Measurements from ENCODE around the gene GALNT18.

DNA sequence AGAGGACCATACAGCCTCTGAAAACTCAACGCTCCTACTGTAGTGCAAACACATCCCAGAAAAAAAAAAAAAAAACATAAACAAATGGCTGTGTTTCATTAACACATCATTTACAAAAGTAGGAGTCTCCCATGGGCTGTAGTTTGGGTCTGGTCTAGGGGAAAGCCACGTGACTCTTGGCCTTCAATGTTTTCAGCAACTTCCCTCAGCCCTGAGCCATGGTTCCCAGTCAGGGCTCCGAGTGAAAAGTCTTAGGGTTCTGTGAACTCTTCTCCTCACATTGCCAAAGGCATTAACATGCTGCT is 327.3 kb downstream of the GALNT18 start:
- TF ChIP-seq, protein P1, sequence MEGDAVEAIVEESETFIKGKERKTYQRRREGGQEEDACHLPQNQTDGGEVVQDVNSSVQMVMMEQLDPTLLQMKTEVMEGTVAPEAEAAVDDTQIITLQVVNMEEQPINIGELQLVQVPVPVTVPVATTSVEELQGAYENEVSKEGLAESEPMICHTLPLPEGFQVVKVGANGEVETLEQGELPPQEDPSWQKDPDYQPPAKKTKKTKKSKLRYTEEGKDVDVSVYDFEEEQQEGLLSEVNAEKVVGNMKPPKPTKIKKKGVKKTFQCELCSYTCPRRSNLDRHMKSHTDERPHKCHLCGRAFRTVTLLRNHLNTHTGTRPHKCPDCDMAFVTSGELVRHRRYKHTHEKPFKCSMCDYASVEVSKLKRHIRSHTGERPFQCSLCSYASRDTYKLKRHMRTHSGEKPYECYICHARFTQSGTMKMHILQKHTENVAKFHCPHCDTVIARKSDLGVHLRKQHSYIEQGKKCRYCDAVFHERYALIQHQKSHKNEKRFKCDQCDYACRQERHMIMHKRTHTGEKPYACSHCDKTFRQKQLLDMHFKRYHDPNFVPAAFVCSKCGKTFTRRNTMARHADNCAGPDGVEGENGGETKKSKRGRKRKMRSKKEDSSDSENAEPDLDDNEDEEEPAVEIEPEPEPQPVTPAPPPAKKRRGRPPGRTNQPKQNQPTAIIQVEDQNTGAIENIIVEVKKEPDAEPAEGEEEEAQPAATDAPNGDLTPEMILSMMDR (IDR thresholded peaks at IDR 0.05; ENCODE audit: low read length), result no peak
- TF ChIP-seq EZH2 (optimal IDR thresholded peaks at IDR 0.05; ENCODE audit: low read depth, low read length) (no peak), EZH2phosphoT487 (IDR thresholded peaks at IDR 0.05; ENCODE audit: low read length) (no peak)
